ENCODE measurements around the gene GSE1.

GRCh38 chr16:85678821-85679220, 65.7 kb downstream of the GSE1 start:
- no peak for TF ChIP-seq EZH2phosphoT487 (IDR thresholded peaks at IDR 0.05; ENCODE audit: borderline replicate concordance, low read length)
- TF ChIP-seq CTCF (IDR thresholded peaks at IDR 0.05; ENCODE audit: low read depth, low read length, poor library complexity, severe bottlenecking): no peak

Measured in DOHH2 (cell line).